HCT116 (cell line): ENCODE data around the gene VEZF1.

ENCODE experiments used
- ATF3 ChIP-seq: IDR thresholded peaks from 2 replicates; pipeline ENCODE4 v1.6.1; 2012
- CTCF ChIP-seq, 3 experiments: fragments of 200-600 bp in 1 of 3; sonication (generic) in 1 of 3; IDR thresholded peaks in 2 of 3; conservative IDR thresholded peaks in 1 of 3; 2 replicates each; pipeline ENCODE4 v1.5.1; 2012 to 2017; ENCODE audit warnings: low read depth in 2 of 3, low read length in 2 of 3, antibody characterized with exemption in 1 of 3, borderline replicate concordance in 1 of 3, control low read depth in 1 of 3, mild to moderate bottlenecking in 1 of 3, mixed read lengths in 1 of 3, mixed run types in 1 of 3, moderate library complexity in 1 of 3; ENCODE audit not compliant: insufficient read depth in 1 of 3
- ELF1 ChIP-seq: IDR thresholded peaks from 2 replicates; pipeline ENCODE4 v1.6.1; 2012; ENCODE audit warnings: low read depth, borderline replicate concordance
- EZH2 ChIP-seq: fragments of 200-600 bp; sonication (generic); IDR thresholded peaks from 2 replicates; pipeline ENCODE4 v1.6.1; 2017; ENCODE audit warnings: antibody characterized with exemption, mixed run types
- EZH2phosphoT487 ChIP-seq: fragments of 200-600 bp; IDR thresholded peaks from 2 replicates; pipeline ENCODE4 v1.6.1; 2018; ENCODE audit warnings: antibody characterized with exemption, borderline replicate concordance
- JUND ChIP-seq: IDR thresholded peaks from 2 replicates; pipeline ENCODE4 v1.6.1; 2012
- POLR2A ChIP-seq: IDR thresholded peaks from 2 replicates; pipeline ENCODE4 v1.7.0; 2011; ENCODE audit warnings: borderline replicate concordance; ENCODE audit not compliant: insufficient read depth, insufficient read length; ENCODE audit errors: extremely low read depth
- POLR2AphosphoS5 ChIP-seq: IDR thresholded peaks from 2 replicates; pipeline ENCODE4 v1.6.1; 2011; ENCODE audit warnings: mild to moderate bottlenecking, low read depth, low read length, moderate library complexity
- SP1 ChIP-seq: IDR thresholded peaks from 2 replicates; pipeline ENCODE4 v1.6.1; 2012; ENCODE audit warnings: low read depth
- SRF ChIP-seq: IDR thresholded peaks from 2 replicates; pipeline ENCODE4 v1.6.1; 2012; ENCODE audit warnings: low read depth
- TCF7L2 ChIP-seq: IDR thresholded peaks from 2 replicates; pipeline ENCODE4 v1.7.0; 2011; ENCODE audit warnings: borderline replicate concordance, inconsistent platforms; ENCODE audit not compliant: insufficient read depth, insufficient read length; ENCODE audit errors: extremely low read depth
- YY1 ChIP-seq: IDR thresholded peaks from 2 replicates; pipeline ENCODE4 v1.6.1; 2011; ENCODE audit warnings: low read length, low read depth, moderate library complexity, mild to moderate bottlenecking; ENCODE audit not compliant: insufficient replicate concordance; ENCODE audit errors: extremely low read depth
- ZNF274 ChIP-seq: fragments of 200-500 bp; sonication (Bioruptor generic); IDR thresholded peaks from 2 replicates; pipeline ENCODE4 v1.6.1; 2014; ENCODE audit warnings: mild to moderate bottlenecking, low read depth, low read length, inconsistent platforms
- TF ChIP-seq, protein P1 (sequence below): IDR thresholded peaks from 2 replicates; pipeline ENCODE4 v1.6.1; 2012

- TF ChIP-seq CTCF (IDR thresholded peaks at IDR 0.05 in 2 of 3, conservative IDR thresholded peaks at IDR 0.05 in 1 of 3; ENCODE audit: borderline replicate concordance in 1 of 3, insufficient read depth in 1 of 3, low read depth in 2 of 3, low read length in 2 of 3) (no peak), POLR2A (no peak), EZH2 (no peak), YY1 (no peak), SP1 (peak; percentile 20; the same call in 1 of the 2 replicates), ATF3 (no peak), JUND (no peak), POLR2AphosphoS5 (no peak), ZNF274 (no peak), SRF (no peak), TCF7L2 (no peak), ELF1 (no peak), EZH2phosphoT487 (no peak)
- TF ChIP-seq, protein P1, sequence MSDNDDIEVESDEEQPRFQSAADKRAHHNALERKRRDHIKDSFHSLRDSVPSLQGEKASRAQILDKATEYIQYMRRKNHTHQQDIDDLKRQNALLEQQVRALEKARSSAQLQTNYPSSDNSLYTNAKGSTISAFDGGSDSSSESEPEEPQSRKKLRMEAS: 0 out of 2 replicates have a peak, but pooled peaks have one; percentile 44
These were observed 47.8 kb downstream of the VEZF1 start for GRCh38 chr17:57940231-57940630.
